Measurements from ENCODE around the gene YPEL4.

YPEL4 gene

GRCh38 chr11:57648801-57649735, 644 bp downstream of the YPEL4 start:
- DNase-seq = no peak

DNA sequence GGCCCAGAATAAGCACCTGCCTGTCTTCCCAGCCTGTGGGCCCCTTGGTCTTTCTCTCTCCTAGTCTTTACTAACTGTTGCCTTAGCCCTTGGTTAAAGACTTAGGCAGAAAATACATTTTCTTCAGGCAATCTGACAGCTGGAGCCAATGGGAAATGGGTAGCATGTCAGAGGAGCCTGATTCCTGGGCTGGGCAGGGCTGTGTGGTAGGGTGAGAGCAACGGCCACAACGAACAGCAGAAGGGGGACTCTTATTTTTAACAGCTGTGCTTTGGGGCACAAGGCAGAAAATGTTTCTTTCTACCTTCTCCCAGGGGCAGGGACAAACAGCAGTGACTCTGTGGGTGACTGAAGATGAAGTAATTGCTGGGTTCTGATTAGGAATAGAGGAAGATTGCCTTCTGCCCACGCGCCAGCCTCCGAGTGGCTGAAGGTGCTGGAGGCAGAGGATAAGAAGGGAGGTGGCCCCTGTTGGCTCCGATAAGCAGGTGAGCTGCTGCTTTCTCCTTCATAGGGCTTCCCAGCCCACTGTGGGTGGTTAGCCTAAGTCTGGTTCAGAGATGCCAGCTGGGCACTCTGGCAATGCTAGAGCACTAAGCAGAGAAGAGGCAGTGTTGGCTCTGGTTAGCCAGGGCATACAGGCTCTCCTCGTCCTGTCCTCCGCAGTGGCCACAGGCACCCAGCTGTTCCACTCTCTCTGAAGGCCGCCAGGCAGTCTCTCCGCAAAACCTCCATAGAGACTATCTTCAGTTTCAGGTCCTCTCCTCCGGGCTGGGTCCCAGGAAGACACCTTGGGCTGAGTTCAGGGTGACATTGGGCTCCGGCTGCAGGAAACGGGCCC, 1.5 kb downstream of the YPEL4 start:
- no peak for DNase-seq

- DNase-seq = no peak
These were observed 2.3 kb downstream of the YPEL4 start for GRCh38 chr11:57647372-57647771.

GRCh38 chr11:57646799-57647303, 2.9 kb downstream of the YPEL4 start:
- DNase-seq = no peak

DNA sequence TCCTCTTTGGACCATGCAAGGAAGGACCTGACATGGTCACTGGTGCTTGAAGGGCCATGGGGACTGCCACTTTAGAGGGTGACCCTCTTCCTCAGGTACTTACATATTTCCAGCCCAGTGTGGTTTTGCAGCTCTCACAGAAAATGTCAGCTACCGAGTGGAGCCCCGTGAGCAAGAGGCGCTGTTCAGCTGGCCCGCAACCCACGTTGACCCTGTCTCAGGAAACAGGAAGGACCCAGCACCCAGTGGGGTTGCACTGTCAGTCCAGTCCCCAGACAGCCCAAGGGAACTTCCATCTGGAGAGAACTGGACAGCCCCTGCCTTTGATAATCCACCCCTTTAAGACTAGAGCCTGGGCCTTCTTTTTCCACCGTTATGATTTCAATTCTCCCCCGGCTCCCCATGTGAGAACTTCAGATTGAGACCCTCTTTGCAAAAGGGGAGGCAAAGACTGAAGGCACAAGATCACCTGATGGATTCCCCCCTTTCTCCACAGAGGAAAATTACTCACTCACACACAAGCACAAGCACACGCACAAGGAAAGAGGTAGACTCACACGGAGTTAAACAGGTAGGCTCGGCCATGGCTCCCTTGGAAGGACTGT, 3.4 kb downstream of the YPEL4 start:
- no peak for DNase-seq

GRCh38 chr11:57645689-57646085, 4.0 kb downstream of the YPEL4 start:
- DNase-seq = no peak

- peak; percentile 83 to 91 for DNase-seq
These were observed 4.7 kb downstream of the YPEL4 start for GRCh38 chr11:57644748-57645688.

- DNase-seq = no peak
These were observed 5.9 kb downstream of the YPEL4 start for GRCh38 chr11:57643802-57644201.

GRCh38 chr11:57641011-57641807, 8.5 kb downstream of the YPEL4 start:
- DNase-seq = peak; percentile 21 to 55

- DNase-seq = no peak
These were observed 9.5 kb downstream of the YPEL4 start for GRCh38 chr11:57640068-57640800.

DNA sequence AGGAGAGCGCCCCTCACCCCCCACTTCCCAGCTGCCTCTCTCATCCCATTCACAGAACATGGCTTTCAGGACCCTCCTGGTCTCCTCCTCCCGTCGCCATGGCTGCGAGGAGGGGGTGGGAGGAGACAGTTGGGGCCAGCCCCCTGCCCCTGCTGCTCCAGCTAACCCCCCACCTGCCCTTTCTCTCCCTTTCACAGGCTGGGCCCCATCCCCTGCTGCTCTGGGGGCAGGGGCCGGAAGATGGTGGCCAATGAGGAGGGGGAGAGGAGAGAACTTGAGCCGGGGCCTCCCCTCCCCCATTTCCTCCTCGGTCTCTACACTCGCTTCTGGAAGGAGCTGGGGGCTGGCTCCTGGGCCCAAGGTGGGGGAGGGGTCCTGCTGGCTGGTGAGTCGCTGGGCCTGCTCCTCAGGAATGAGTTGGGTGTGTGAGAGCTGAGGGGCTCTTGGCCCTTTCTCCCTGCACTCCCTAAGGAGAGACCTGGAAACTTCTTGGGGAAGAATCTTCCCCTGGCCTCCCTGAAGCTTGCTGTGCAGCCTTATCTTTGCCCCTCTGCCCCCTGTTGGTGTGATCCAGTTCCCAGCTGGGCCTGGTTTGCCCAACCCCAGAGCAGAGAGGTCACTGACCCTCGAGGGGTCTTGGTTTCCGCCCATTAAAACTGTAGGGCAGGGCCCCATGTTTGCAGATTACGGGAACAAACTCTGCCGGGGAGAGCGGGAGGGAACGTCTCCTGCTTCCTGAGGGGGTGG, 10.2 kb downstream of the YPEL4 start:
- DNase-seq = no peak

DNA sequence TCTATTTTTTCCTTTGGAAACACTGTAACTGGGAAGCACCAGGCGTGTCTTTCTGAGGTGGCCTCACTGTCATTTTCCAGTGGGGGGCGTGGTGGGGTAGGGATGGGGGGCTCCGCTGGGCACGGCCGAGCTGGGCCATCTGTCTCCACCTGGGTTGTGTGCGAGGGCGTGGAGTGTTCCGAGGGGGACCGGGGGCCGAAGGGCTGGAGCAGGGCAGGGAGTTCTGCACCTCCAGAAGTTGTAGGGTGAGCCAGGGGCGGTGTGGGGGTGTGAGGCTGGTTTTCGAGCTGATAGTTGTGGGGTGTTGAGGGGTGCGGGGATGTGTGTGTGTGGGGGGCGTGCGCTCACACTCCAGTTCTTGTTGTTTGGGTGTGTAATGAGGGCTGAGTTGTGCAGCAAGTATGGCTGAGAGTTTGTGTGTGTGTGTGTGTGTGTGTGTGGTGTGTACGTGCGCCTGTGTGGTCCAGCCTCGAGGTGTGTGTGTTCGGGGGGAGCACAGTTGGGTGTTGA, 10.8 kb downstream of the YPEL4 start:
- no peak for DNase-seq

DNA sequence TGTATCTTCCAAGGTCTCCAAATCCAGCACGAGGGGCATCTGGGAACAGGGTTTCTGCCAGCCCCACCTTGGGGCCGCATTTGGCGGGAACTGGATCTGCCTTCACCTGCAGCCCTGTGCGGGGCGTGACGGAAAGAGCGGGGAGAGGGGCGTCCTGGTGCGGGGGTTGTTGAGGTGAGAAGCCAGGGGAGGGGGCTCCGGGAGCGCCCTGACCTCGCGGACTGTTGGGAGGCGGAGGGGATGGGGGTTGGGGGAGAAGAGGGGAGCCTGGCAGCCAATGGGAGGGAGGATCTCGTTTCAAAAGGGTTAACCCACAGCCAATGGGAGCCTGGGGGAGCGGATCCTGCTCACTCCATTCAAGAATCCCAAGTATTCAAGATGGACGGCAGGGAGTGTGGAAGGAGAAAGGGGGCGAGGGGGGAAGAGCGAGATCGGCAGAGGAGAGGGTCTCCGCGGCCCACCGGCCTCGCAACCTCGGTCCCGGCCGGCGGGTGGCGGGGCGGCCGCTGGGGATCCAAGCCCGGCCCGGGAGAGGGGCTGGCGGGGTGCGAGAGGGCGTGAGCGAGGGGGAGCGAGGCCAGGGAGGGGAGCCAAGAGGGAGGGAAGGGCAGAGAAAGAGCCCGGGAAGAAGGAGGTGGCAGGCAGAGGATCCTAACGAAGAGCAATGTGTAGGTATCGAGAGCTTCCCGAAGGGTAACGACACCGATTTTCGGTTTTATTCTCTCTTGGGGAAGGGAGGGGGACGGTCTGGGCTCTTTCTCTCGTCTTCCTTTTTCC, 11.5 kb downstream of the YPEL4 start:
- DNase-seq = no peak

DNA sequence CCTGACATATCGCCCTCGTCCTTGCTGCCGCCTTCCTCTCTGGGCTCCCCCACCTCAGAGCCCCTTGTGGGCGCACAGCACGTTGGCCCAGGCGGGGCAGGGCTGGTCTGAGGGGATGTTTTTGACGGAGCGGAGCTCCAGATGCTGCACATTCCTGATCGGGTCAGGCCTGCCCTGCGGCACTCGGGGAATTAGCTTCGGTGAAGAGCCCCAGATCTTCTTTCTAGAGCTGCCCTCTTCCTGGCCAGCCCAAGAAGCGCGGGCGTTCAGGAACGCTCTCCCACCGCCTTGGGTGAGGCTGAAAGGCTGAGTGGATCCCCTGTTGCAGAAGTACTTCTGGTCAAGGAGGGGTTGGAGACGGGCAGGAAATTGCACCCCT, 12.1 kb downstream of the YPEL4 start:
- no peak for DNase-seq

DNA sequence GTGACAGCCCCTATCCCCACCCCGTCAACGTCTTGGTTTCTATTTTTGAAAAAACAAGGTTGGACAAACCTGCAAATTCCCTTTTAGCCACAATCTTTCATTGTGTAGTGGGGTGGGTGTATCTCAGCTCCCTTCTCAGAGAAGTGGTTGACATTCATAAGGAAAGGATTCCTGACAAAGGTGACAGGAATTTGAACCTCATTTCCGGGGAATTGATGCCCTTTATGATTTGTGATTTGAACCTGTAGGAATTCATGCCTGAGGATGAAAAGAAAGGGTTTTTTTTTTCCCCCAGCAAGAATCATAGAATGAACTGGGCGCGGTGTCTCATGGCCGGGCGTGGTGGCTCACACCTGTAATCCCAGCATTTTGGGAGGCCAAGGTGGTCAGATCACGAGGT, 14.5 kb downstream of the YPEL4 start:
- no peak for DNase-seq

- no peak for DNase-seq
These were observed 15.4 kb downstream of the YPEL4 start for GRCh38 chr11:57634311-57634710.

GRCh38 chr11:57633394-57634070, 16.2 kb downstream of the YPEL4 start:
- DNase-seq = no peak

DNA sequence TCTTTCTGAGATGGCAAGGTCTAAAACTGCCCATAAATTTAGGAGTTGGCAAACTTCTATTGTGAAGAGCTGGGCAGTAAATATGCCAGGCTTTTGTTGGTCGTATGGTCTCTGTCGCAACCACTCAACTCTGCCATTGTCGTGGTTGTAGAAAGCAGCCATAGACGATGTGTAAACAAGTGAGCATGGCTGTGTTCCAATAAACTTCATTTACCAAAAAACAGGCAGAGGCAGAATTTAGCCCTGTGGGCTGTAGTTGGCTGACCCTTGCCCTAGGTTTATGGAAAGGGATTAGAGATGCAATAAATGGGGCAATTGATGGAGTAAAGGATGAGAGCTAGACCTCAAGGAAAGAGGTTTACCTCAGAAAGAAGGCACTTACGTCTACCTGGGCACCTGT, 17.6 kb downstream of the YPEL4 start:
- DNase-seq = no peak
